Naive thymus-derived CD4-positive, alpha-beta T cell (primary cell): Measurements from ENCODE around the gene CHRNB4. TPM values are rescaled to one million over a fixed set of nuclear protein-coding genes. Genes with fewer than 3 reads are reported as not detected.
"Not testable (repeated sequence)": the region's sequence is repeated elsewhere in the genome, so short reads cannot be mapped to it uniquely, and the experiment has no call there.

Experiments used
- ATAC-seq: fragments of 150-1000 bp; cut with Tn5 transposase; 2 replicates; pipeline ENCODE4 v1.10.0; 2021; ENCODE audit warnings: mild to moderate bottlenecking, moderate library complexity
- CTCF ChIA-PET: fragments of 350-600 bp; sonication (Branson Sonifier 250); formaldehyde crosslinking; loops from one replicate; lab custom pipeline; 2021; ENCODE audit warnings: antibody characterized with exemption; lab: Charles Lee
- POLR2A ChIA-PET: fragments of 350-600 bp; sonication (Branson Sonifier 250); formaldehyde crosslinking; loops from one replicate; lab custom pipeline; 2021; ENCODE audit warnings: antibody characterized with exemption, inconsistent platforms; lab: Charles Lee
- DNase-seq, 9 donors: peaks; one replicate each; pipeline versions ENCODE4 v3.0.0 to v3.0.0-alpha.2; 2020 to 2022; ENCODE audit warnings: mixed read lengths in 1 of 9
- H3K27ac ChIP-seq: one replicate; pipeline ENCODE4 v1.7.0; 2013; ENCODE audit warnings: mild to moderate bottlenecking, low read depth, low read length, moderate library complexity
- H3K27me3 ChIP-seq, 2 donors: one replicate each; pipeline ENCODE4 v1.7.0; 2013; ENCODE audit warnings: low read length in 2 of 2, mild to moderate bottlenecking in 2 of 2, moderate library complexity in 2 of 2; ENCODE audit not compliant: control insufficient read depth in 2 of 2, insufficient read depth in 2 of 2
- H3K36me3 ChIP-seq, 3 experiments: 1 replicate in 2 of 3; 2 replicates in 1 of 3; pipeline ENCODE4 v1.7.0; 2013; ENCODE audit warnings: low read length in 3 of 3, mild to moderate bottlenecking in 3 of 3, moderate library complexity in 1 of 3; ENCODE audit not compliant: insufficient read depth in 3 of 3, control insufficient read depth in 2 of 3
- H3K4me1 ChIP-seq, 2 donors: one replicate each; pipeline ENCODE4 v1.7.0; 2013; ENCODE audit warnings: low read length in 2 of 2, mild to moderate bottlenecking in 2 of 2, moderate library complexity in 1 of 2; ENCODE audit not compliant: control insufficient read depth in 2 of 2, insufficient read depth in 2 of 2
- H3K4me3 ChIP-seq: 2 replicates; pipeline ENCODE4 v1.7.0; 2013; ENCODE audit warnings: mild to moderate bottlenecking, low read length
- H3K9me3 ChIP-seq, 3 experiments: 1 replicate in 2 of 3; 2 replicates in 1 of 3; pipeline ENCODE4 v1.7.0; 2013; ENCODE audit warnings: low read length in 3 of 3; ENCODE audit not compliant: control insufficient read depth in 2 of 3
- H3K27ac Mint-ChIP-seq, 9 donors: one replicate each; pipeline ENCODE4 v1.8.0; 2020 to 2022; ENCODE audit warnings: mixed read lengths in 9 of 9, mild to moderate bottlenecking in 8 of 9, moderate library complexity in 5 of 9, inconsistent platforms in 2 of 9
- H3K27me3 Mint-ChIP-seq, 5 donors: one replicate each; pipeline ENCODE4 v1.8.0; 2021 to 2022; ENCODE audit warnings: mixed read lengths in 5 of 5, mild to moderate bottlenecking in 1 of 5
- H3K36me3 Mint-ChIP-seq, 5 donors: one replicate each; pipeline ENCODE4 v1.8.0; 2020 to 2022; ENCODE audit warnings: mixed read lengths in 5 of 5, mild to moderate bottlenecking in 3 of 5, inconsistent platforms in 1 of 5
- H3K4me1 Mint-ChIP-seq, 7 donors: one replicate each; pipeline ENCODE4 v1.8.0; 2020 to 2022; ENCODE audit warnings: mixed read lengths in 7 of 7, mild to moderate bottlenecking in 3 of 7, inconsistent platforms in 1 of 7
- H3K4me3 Mint-ChIP-seq, 10 donors: one replicate each; pipeline ENCODE4 v1.8.0; 2020 to 2022; ENCODE audit warnings: mild to moderate bottlenecking in 10 of 10, mixed read lengths in 10 of 10, moderate library complexity in 6 of 10, inconsistent platforms in 2 of 10
- H3K9me3 Mint-ChIP-seq, 11 donors: one replicate each; pipeline ENCODE4 v1.8.0; 2020 to 2022; ENCODE audit warnings: mixed read lengths in 11 of 11, mild to moderate bottlenecking in 4 of 11, inconsistent platforms in 1 of 11, moderate library complexity in 1 of 11
- intact Hi-C, 2 donors: fragments of 100-400 bp; cut with micrococcal nuclease; formaldehyde crosslinking; loops; one replicate each; pipeline ENCODE4 v1.15.1; 2023
- polyA plus RNA-seq, 2 donors: library from polyadenylated mRNA; unstranded; fragments of 300-500 nt; fragmentation: Illumina TruSeq; gene quantifications; one replicate each; pipeline ENCODE4 v1.2.3, GENCODE V29; 2021
- total RNA-seq, 6 experiments: library from RNA in 5 of 6; stranded (reverse) in 5 of 6; gene quantifications; 1 replicate in 5 of 6; 2 replicates in 1 of 6; pipeline ENCODE4 v1.2.3 and lab custom pipeline; 2021 to 2026

Gene CHRNB4
- total and polyA plus RNA-seq, 7 experiments from 2014 or later: not detected

- DNase-seq (no peak), ATAC-seq (no peak)
- Histone ChIP-seq H3K9me3 (no peaks in the 10 kb centered on the region), H3K4me1 (no peaks in the 10 kb centered on the region), H3K4me3 (no peak overlapping the region), H3K27me3 (peaks cover 0 to 8% of the 10 kb centered on the region in 2 donors), H3K36me3 (no peaks in the 10 kb centered on the region), H3K27ac (no peak overlapping the region)
- Mint-ChIP-seq H3K4me1 (peaks cover 5 to 21% (median 10%) of the 10 kb centered on the region in 7 donors), H3K4me3 (no peak overlapping the region), H3K36me3 (no peaks in the 10 kb centered on the region), H3K27me3 (peaks cover 29 to 43% (median 35%) of the 10 kb centered on the region in 5 donors), H3K27ac (no peak overlapping the region), H3K9me3 (peaks cover 0 to 4% (median 0%) of the 10 kb centered on the region in 11 donors)
- ChIA-PET POLR2A (no interaction called here), CTCF (no interaction called here)
- intact Hi-C loops: no loop called here
These were observed 23.5 kb downstream of the CHRNB4 start for GRCh38 chr15:78617516-78617915.

GRCh38 chr15:78617076-78617475 lies 23.9 kb downstream of the CHRNB4 start:
- H3K4me1 ChIP-seq: no peaks in the 10 kb centered on the region
- no peaks in the 10 kb centered on the region for H3K36me3 ChIP-seq
- Mint-ChIP-seq H3K9me3 (peaks cover 0 to 4% (median 0%) of the 10 kb centered on the region in 11 donors), H3K27ac (peak overlapping the region in 1 of 9 donors; percentile 29), H3K36me3 (no peaks in the 10 kb centered on the region), H3K4me3 (no peak overlapping the region), H3K4me1 (peaks cover 5 to 19% (median 10%) of the 10 kb centered on the region in 7 donors), H3K27me3 (peaks cover 25 to 39% (median 30%) of the 10 kb centered on the region in 5 donors)
- H3K4me3 ChIP-seq: no peak overlapping the region
- no peaks in the 10 kb centered on the region for H3K9me3 ChIP-seq
- POLR2A ChIA-PET: no interaction called here
- H3K27ac ChIP-seq: no peak overlapping the region
- H3K27me3 ChIP-seq: peaks cover 0 to 8% of the 10 kb centered on the region in 2 donors
- ATAC-seq: no peak
- intact Hi-C loops: no loop called here
- CTCF ChIA-PET: no interaction called here
- no peak for DNase-seq

GRCh38 chr15:78616506-78616905 lies 24.5 kb downstream of the CHRNB4 start:
- H3K4me1 ChIP-seq: no peaks in the 10 kb centered on the region
- no peak for ATAC-seq
- intact Hi-C loops: no loop called here
- no peak overlapping the region for H3K27ac ChIP-seq
- no peak for DNase-seq
- peaks cover 0 to 8% of the 10 kb centered on the region in 2 donors for H3K27me3 ChIP-seq
- no peaks in the 10 kb centered on the region for H3K36me3 Mint-ChIP-seq
- H3K36me3 ChIP-seq: no peaks in the 10 kb centered on the region
- no peak overlapping the region for H3K4me3 Mint-ChIP-seq
- no peaks in the 10 kb centered on the region for H3K9me3 ChIP-seq
- ChIA-PET POLR2A (no interaction called here), CTCF (no interaction called here)
- no peak overlapping the region for H3K4me3 ChIP-seq
- peaks cover 0 to 4% (median 0%) of the 10 kb centered on the region in 11 donors for H3K9me3 Mint-ChIP-seq
- H3K27me3 Mint-ChIP-seq: peaks cover 19 to 33% (median 25%) of the 10 kb centered on the region in 5 donors
- H3K27ac Mint-ChIP-seq: no peak overlapping the region
- peaks cover 4 to 14% (median 6%) of the 10 kb centered on the region in 7 donors for H3K4me1 Mint-ChIP-seq

GRCh38 chr15:78615151-78615589 lies 25.8 kb downstream of the CHRNB4 start:
- H3K9me3 ChIP-seq: no peaks in the 10 kb centered on the region
- peaks cover 0 to 8% of the 10 kb centered on the region in 2 donors for H3K27me3 ChIP-seq
- no peak overlapping the region for H3K27ac ChIP-seq
- H3K36me3 Mint-ChIP-seq: no peaks in the 10 kb centered on the region
- CTCF ChIA-PET: no interaction called here
- H3K9me3 Mint-ChIP-seq: peaks cover 0 to 4% (median 0%) of the 10 kb centered on the region in 11 donors
- no peaks in the 10 kb centered on the region for H3K4me1 ChIP-seq
- H3K4me3 ChIP-seq: no peak overlapping the region
- peaks cover 15 to 28% (median 21%) of the 10 kb centered on the region in 5 donors for H3K27me3 Mint-ChIP-seq
- peaks cover 0 to 8% (median 4%) of the 10 kb centered on the region in 7 donors for H3K4me1 Mint-ChIP-seq
- no peak overlapping the region for H3K27ac Mint-ChIP-seq
- no peak for DNase-seq
- intact Hi-C loops: no loop called here
- no peaks in the 10 kb centered on the region for H3K36me3 ChIP-seq
- no peak overlapping the region for H3K4me3 Mint-ChIP-seq
- no peak for ATAC-seq
- POLR2A ChIA-PET: no interaction called here

- H3K9me3 ChIP-seq: no peaks in the 10 kb centered on the region
- Mint-ChIP-seq H3K4me1 (peaks cover 0 to 7% (median 4%) of the 10 kb centered on the region in 7 donors), H3K27me3 (peaks cover 8 to 19% (median 13%) of the 10 kb centered on the region in 5 donors), H3K27ac (peak overlapping the region in 1 of 9 donors; percentile 23), H3K9me3 (peaks cover 0 to 4% (median 0%) of the 10 kb centered on the region in 11 donors), H3K4me3 (no peak overlapping the region), H3K36me3 (no peaks in the 10 kb centered on the region)
- peaks cover 0 to 6% of the 10 kb centered on the region in 2 donors for H3K27me3 ChIP-seq
- DNase-seq: no peak
- H3K4me3 ChIP-seq: no peak overlapping the region
- H3K36me3 ChIP-seq: no peaks in the 10 kb centered on the region
- H3K4me1 ChIP-seq: no peaks in the 10 kb centered on the region
- POLR2A ChIA-PET: no interaction called here
- CTCF ChIA-PET: no interaction called here
- ATAC-seq: no peak
- intact Hi-C loops: no loop called here
- H3K27ac ChIP-seq: no peak overlapping the region
These were observed 27.0 kb downstream of the CHRNB4 start for GRCh38 chr15:78614021-78614420.

- H3K4me1 Mint-ChIP-seq, intact Hi-C loops, H3K27me3 ChIP-seq, H3K9me3 ChIP-seq, H3K36me3 ChIP-seq, CTCF ChIA-PET, DNase-seq, ATAC-seq, H3K27ac ChIP-seq, POLR2A ChIA-PET, H3K36me3 Mint-ChIP-seq, H3K4me3 ChIP-seq, H3K9me3 Mint-ChIP-seq, H3K4me1 ChIP-seq, H3K27ac Mint-ChIP-seq, H3K4me3 Mint-ChIP-seq: not testable (repeated sequence)
- peaks cover 4 to 27% (median 15%) of the 10 kb centered on the region in 5 donors for H3K27me3 Mint-ChIP-seq
These were observed 31.5 kb downstream of the CHRNB4 start for GRCh38 chr15:78609551-78609950.

GRCh38 chr15:78605680-78606079 lies 35.3 kb downstream of the CHRNB4 start:
- H3K36me3 ChIP-seq: no peaks in the 10 kb centered on the region
- peaks cover 9 to 38% (median 16%) of the 10 kb centered on the region in 5 donors for H3K27me3 Mint-ChIP-seq
- ATAC-seq (no peak), DNase-seq (no peak)
- no peak overlapping the region for H3K27ac ChIP-seq
- no peaks in the 10 kb centered on the region for H3K36me3 Mint-ChIP-seq
- no peak overlapping the region for H3K4me3 ChIP-seq
- intact Hi-C loops: no loop called here
- peaks cover 0 to 1% (median 0%) of the 10 kb centered on the region in 7 donors for H3K4me1 Mint-ChIP-seq
- H3K27ac Mint-ChIP-seq: no peak overlapping the region
- no peaks in the 10 kb centered on the region for H3K9me3 ChIP-seq
- H3K9me3 Mint-ChIP-seq: peaks cover 0 to 8% (median 1%) of the 10 kb centered on the region in 11 donors
- no peaks in the 10 kb centered on the region for H3K27me3 ChIP-seq
- CTCF ChIA-PET: no interaction called here
- H3K4me3 Mint-ChIP-seq: no peak overlapping the region
- POLR2A ChIA-PET: no interaction called here
- no peaks in the 10 kb centered on the region for H3K4me1 ChIP-seq
